Gastroesophageal sphincter (tissue), 3 donors: ENCODE data around the gene TPRA1.

Experiments
- CTCF ChIP-seq, 4 experiments: fragments of 200-600 bp in 2 of 4; fragments of 450-650 bp in 2 of 4; sonication (generic) in 1 of 4; IDR thresholded peaks; one replicate each; pipeline ENCODE4 v1.5.1; 2017 to 2019; ENCODE audit warnings: antibody characterized with exemption in 4 of 4, mild to moderate bottlenecking in 2 of 4, moderate library complexity in 2 of 4
- EP300 ChIP-seq: sonication (generic); formaldehyde crosslinking; IDR thresholded peaks from one replicate; pipeline ENCODE4 v1.6.1; 2017; ENCODE audit warnings: antibody characterized with exemption, mild to moderate bottlenecking
- POLR2A ChIP-seq, 2 donors: fragments of 450-650 bp; IDR thresholded peaks; one replicate each; pipeline ENCODE4 v1.6.1; 2017; ENCODE audit warnings: antibody characterized with exemption in 2 of 2, mild to moderate bottlenecking in 2 of 2, moderate library complexity in 1 of 2
- POLR2AphosphoS5 ChIP-seq: sonication (generic); formaldehyde crosslinking; IDR thresholded peaks from one replicate; pipeline ENCODE4 v1.6.1; 2017; ENCODE audit warnings: antibody characterized with exemption

GRCh38 chr3:127598841-127599570 is 8.5 kb upstream of the TPRA1 start:
- TF ChIP-seq CTCF (IDR thresholded peaks at IDR 0.05) (no peak), EP300 (no peak), POLR2A (IDR thresholded peaks at IDR 0.05) (no peak), POLR2AphosphoS5 (no peak)
